NT2/D1 (cell line): ENCODE results near the gene CDO1.

Experiments
- SUZ12 ChIP-seq: IDR thresholded peaks from 2 replicates; pipeline ENCODE4 v1.6.1; 2011; ENCODE audit not compliant: insufficient read length, insufficient read depth; ENCODE audit errors: extremely low read depth
- YY1 ChIP-seq: IDR thresholded peaks from 2 replicates; pipeline ENCODE4 v1.6.1; 2011; ENCODE audit not compliant: insufficient read length, insufficient read depth
- ZNF274 ChIP-seq: IDR thresholded peaks from 2 replicates; pipeline ENCODE4 v1.6.1; 2011; ENCODE audit warnings: mild to moderate bottlenecking, low read depth, low read length

GRCh38 chr5:115844321-115844817, 27.9 kb upstream of the CDO1 start:
- TF ChIP-seq SUZ12 = no peak
- no peak for TF ChIP-seq ZNF274
- no peak for TF ChIP-seq YY1
